HG02610 (cell line): ENCODE measurements around the gene TRIM16.
"Not testable (repeated sequence)": the region's sequence is repeated elsewhere in the genome, so short reads cannot be mapped to it uniquely, and the experiment has no call there.

Experiments
- ATAC-seq: cut with Tn5 transposase; IDR thresholded peaks from one replicate; pipeline ENCODE4 v1.9.1; 2021; ENCODE audit warnings: mild to moderate bottlenecking, moderate library complexity; ENCODE audit not compliant: unreplicated experiment

TRIM16 gene

GRCh38 chr17:15619331-15620058, 64.6 kb downstream of the TRIM16 start, which contains the start of gene FBXW10B:
FBXW10B (minus strand) TSS chr17:15619704; CDS start chr17:15619512, 192 bp downstream.
- ATAC-seq, result not testable (repeated sequence)

DNA sequence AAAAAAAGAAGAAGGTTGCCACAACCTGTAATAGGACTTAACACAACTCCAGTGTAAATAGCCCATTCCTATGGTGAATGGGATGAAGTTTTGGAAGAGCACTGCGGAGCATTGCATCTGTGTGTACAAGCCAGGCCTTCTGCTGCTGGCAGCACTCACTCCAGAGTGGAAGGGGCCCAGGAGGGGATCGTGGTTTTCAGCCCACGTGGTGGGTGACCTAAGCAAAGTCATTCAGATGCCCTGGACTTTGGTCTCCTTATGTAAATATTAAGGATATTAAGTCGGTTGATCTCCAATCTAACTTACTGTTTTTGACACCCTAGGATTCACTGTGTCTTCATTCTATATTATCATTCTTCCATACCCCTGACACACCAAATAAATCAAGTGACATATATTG, 67.3 kb downstream of the TRIM16 start:
- not testable (repeated sequence) for ATAC-seq

- not testable (repeated sequence) for ATAC-seq
Measured at GRCh38 chr17:15615850-15616249, 68.3 kb downstream of the TRIM16 start.

GRCh38 chr17:15613111-15613510, 71.0 kb downstream of the TRIM16 start:
- not testable (repeated sequence) for ATAC-seq

DNA sequence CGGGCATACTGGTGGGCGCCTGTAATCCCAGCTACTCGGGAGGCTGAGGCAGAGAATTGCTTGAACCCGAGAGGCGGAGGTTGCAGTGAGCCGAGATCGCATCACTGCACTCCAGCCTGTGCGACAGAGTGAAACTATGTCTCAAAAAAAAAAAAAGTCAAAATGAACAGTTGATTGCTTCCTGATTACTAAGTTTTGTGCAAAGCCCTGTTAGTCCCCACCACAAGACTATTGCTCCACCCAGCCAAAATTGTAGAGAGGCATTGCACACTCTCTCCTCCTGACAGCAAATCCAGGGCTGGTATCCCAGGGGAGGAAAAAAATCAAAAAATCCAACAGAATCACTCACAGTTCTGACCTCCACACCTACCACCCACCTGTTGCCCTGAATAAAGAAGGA, 91.2 kb downstream of the TRIM16 start:
- not testable (repeated sequence) for ATAC-seq

- ATAC-seq, result not testable (repeated sequence)
Measured at GRCh38 chr17:15591986-15592385, 92.1 kb downstream of the TRIM16 start.

GRCh38 chr17:15590844-15591243, 93.3 kb downstream of the TRIM16 start:
- ATAC-seq, result not testable (repeated sequence)

GRCh38 chr17:15589544-15590536, 94.3 kb downstream of the TRIM16 start:
- peak; percentile 87 for ATAC-seq

GRCh38 chr17:15588017-15588416, 96.1 kb downstream of the TRIM16 start:
- not testable (repeated sequence) for ATAC-seq

DNA sequence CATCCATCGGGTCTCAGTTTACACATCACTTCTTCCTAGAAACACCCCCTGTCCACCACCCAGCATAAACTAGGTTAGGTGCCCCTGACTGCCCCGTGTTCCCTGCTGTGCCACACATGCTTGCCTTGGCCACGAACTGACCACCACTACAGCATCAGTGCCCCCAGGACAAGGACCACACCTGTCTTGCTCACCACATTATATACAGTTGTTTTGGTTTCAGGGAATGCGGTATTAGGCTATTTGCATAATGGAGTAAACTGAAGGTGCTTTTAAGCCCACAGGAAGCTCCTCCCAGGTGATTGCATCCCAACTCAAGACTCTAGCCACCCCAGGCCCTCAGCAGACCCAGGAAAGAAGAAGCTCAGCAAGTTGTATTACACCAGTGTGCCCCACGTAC, 100.8 kb downstream of the TRIM16 start:
- ATAC-seq, result not testable (repeated sequence)

DNA sequence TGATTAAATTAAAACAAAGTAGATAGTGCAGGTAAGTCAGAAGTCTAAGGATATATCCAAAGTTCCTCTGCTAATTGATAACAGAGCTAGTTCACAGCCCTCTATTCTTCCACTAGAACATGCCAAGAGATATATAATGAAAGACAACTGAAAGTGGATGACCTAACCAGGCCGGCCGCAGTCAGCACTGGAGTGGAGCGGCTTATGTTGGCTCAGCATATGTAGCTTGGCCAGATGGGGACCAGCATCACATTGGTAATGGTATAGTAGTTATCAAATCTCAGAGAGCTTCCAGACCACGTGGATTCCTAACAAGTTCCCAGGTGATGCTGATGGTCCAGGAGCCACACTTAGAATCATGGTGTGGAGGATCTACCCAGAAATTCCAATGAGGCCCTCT, 102.6 kb downstream of the TRIM16 start:
- not testable (repeated sequence) for ATAC-seq
